Measurements from ENCODE around the gene ELOA.
A peak's percentile ranks its signal among the peaks of the same experiment; 100 is the strongest.
"Not testable (repeated sequence)": the region's sequence is repeated elsewhere in the genome, so short reads cannot be mapped to it uniquely, and the experiment has no call there.

The ELOA gene

GRCh38 chr1:23733281-23733680 lies 10.0 kb upstream of the ELOA start:
- not testable (repeated sequence) for DNase-seq (ENCODE audit: low spot score)

- DNase-seq (ENCODE audit: low spot score) = no peak
These were observed 6.7 kb upstream of the ELOA start for GRCh38 chr1:23736437-23737134.

- DNase-seq (ENCODE audit: low spot score) = no peak
These were observed 1.7 kb upstream of the ELOA start for GRCh38 chr1:23741609-23742008.

GRCh38 chr1:23742670-23743286 lies 493 bp upstream of the ELOA start:
- DNase-seq (ENCODE audit: low spot score) = no peak

- DNase-seq (ENCODE audit: low spot score) = peak; percentile 74
These were observed 2.2 kb downstream of the ELOA start for GRCh38 chr1:23745515-23745914.

GRCh38 chr1:23748016-23748415 lies 4.7 kb downstream of the ELOA start:
- DNase-seq (ENCODE audit: low spot score) = no peak

GRCh38 chr1:23751050-23751814 lies 8.0 kb downstream of the ELOA start:
- peak; percentile 40 for DNase-seq (ENCODE audit: low spot score)

GRCh38 chr1:23751815-23752200 lies 8.5 kb downstream of the ELOA start:
- DNase-seq (ENCODE audit: low spot score) = no peak

- no peak for DNase-seq (ENCODE audit: low spot score)
These were observed 9.6 kb downstream of the ELOA start for GRCh38 chr1:23752909-23753308.

GRCh38 chr1:23756676-23757075 lies 13.4 kb downstream of the ELOA start:
- DNase-seq (ENCODE audit: low spot score) = no peak

- no peak for DNase-seq (ENCODE audit: low spot score)
These were observed 14.5 kb downstream of the ELOA start for GRCh38 chr1:23757812-23758211.

GRCh38 chr1:23759277-23759676 lies 16.0 kb downstream of the ELOA start:
- no peak for DNase-seq (ENCODE audit: low spot score)

- DNase-seq (ENCODE audit: low spot score) = no peak
These were observed 19.8 kb downstream of the ELOA start for GRCh38 chr1:23763041-23763577.

- no peak for DNase-seq (ENCODE audit: low spot score)
These were observed 25.5 kb downstream of the ELOA start for GRCh38 chr1:23768733-23769132.

- peak; percentile 48 for DNase-seq (ENCODE audit: low spot score)
These were observed 29.0 kb downstream of the ELOA start for GRCh38 chr1:23772049-23772853.

- no peak for DNase-seq (ENCODE audit: low spot score)
These were observed 29.6 kb downstream of the ELOA start for GRCh38 chr1:23772854-23773242.

GRCh38 chr1:23774174-23774880 lies 31.1 kb downstream of the ELOA start:
- DNase-seq (ENCODE audit: low spot score) = no peak

- no peak for DNase-seq (ENCODE audit: low spot score)
These were observed 32.9 kb downstream of the ELOA start for GRCh38 chr1:23776217-23776616.

- peak; percentile 91 for DNase-seq (ENCODE audit: low spot score)
These were observed 34.9 kb downstream of the ELOA start, which contains the start of gene PITHD1 for GRCh38 chr1:23777979-23778814. Gene PITHD1 (plus strand): TSS chr1:23778418. CDS start chr1:23778516, 98 bp downstream.

GRCh38 chr1:23779826-23780371 lies 36.6 kb downstream of the ELOA start:
- DNase-seq (ENCODE audit: low spot score) = peak; percentile 65
